Stomach smooth muscle (tissue), 2 donors: Measurements from ENCODE around the gene FOXL2NB.
A peak's percentile ranks its signal among the peaks of the same experiment; 100 is the strongest.

Source experiments
- H3K27ac ChIP-seq: one replicate; pipeline ENCODE4 v1.7.0; 2013; ENCODE audit warnings: mild to moderate bottlenecking, low read length, inconsistent platforms
- H3K27me3 ChIP-seq, 2 donors: one replicate each; pipeline ENCODE4 v1.7.0; 2013; ENCODE audit warnings: low read length in 2 of 2; ENCODE audit not compliant: insufficient read depth in 2 of 2, control insufficient read depth in 1 of 2
- H3K36me3 ChIP-seq, 2 donors: one replicate each; pipeline ENCODE4 v1.7.0; 2013; ENCODE audit warnings: low read length in 2 of 2; ENCODE audit not compliant: control insufficient read depth in 2 of 2, insufficient read depth in 2 of 2
- H3K4me1 ChIP-seq: one replicate; pipeline ENCODE4 v1.7.0; 2013; ENCODE audit warnings: low read length; ENCODE audit not compliant: control insufficient read depth, insufficient read depth
- H3K4me3 ChIP-seq, 2 donors: one replicate each; pipeline ENCODE4 v1.7.0; 2013; ENCODE audit warnings: low read length in 2 of 2
- H3K9ac ChIP-seq, 2 donors: one replicate each; pipeline ENCODE4 v1.7.0; 2013; ENCODE audit warnings: low read length in 2 of 2, mild to moderate bottlenecking in 1 of 2
- H3K9me3 ChIP-seq, 2 donors: one replicate each; pipeline ENCODE4 v1.7.0; 2013; ENCODE audit warnings: low read length in 2 of 2; ENCODE audit not compliant: control insufficient read depth in 2 of 2
- donor health status: healthy.
- donor health status: Pancreatic carcinoma.

Gene FOXL2NB

DNA sequence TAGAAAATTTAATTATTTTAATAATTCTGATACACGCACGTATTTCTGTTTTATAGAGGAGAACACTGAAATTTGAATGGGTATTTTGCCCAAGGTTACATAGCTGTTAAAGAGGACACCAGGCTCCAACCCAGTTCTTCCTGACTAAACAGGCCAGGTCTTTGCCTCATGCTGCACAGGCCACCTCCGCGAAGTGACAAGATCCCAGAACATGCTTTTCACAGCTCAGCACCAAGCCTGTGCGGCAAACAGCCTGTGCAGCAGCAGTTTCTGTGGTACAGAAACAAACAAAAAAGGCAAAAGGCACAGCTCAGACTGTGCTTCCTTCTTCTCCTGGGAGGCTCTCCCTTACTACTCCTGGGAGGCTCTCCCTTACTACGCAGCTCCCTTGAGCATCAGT, 6.6 kb upstream of the FOXL2NB start:
- Histone ChIP-seq H3K4me3 (no peak overlapping the region), H3K9me3 (no peaks in the 10 kb centered on the region), H3K36me3 (no peaks in the 10 kb centered on the region), H3K9ac (no peak overlapping the region), H3K4me1 (peaks cover 45% of the 10 kb centered on the region), H3K27ac (no peak overlapping the region), H3K27me3 (peaks cover 94% of the 10 kb centered on the region in 2 donors)

DNA sequence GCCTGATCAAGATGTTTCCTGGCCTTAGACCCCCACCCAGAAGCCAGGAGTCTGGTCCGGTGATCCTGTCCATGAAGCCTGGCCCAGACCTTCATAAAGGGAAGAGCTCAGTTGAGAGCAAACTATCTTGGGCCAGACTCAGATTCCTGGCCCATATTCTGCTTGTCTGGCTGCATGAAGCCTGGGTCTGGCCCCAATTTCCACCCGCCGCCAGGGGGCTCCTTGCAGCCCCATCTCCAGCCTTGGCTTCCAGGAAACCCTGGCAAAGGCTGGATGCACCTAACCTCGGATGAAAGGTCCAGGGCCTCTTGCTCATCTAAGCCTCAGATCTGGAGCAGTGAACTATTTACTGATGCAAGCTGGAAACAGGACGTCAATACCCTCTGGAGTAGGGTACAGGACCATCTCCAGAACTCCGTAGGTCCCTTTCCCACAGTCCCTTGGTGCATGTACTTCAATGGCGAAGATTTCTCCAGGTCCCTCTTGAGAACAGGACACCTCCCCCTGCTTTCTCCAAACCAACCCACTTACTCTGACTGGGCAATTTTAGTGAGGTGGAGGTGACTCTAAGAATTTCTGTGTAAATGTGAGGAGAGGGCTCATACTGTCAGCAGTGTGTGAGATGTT, 5.6 kb upstream of the FOXL2NB start:
- Histone ChIP-seq H3K27me3 (peaks cover 89 to 97% of the 10 kb centered on the region in 2 donors), H3K4me3 (no peak overlapping the region), H3K9me3 (no peaks in the 10 kb centered on the region), H3K27ac (no peak overlapping the region), H3K4me1 (peaks cover 48% of the 10 kb centered on the region), H3K9ac (no peak overlapping the region), H3K36me3 (no peaks in the 10 kb centered on the region)

DNA sequence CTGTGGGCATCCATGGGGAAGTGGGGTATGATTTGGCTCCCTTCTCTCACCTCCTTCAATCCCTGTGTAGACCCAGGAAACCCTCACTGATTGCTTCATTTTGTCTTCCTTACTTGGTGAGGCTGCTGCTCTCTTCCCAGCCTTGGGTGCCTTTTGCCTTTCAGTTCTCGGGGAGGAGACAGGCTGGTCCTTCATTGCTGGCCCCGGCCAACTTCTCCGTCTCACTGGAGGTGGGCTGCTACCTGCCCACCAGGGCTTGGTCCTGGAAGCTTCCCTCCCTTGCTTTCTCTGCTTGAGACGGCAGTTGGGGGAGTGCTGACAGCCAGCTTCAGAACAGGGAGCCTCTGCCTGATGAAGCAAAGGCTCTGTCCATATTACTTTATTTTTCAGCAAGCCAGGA, 4.7 kb upstream of the FOXL2NB start:
- no peaks in the 10 kb centered on the region for H3K36me3 ChIP-seq
- peaks cover 47% of the 10 kb centered on the region for H3K4me1 ChIP-seq
- no peak overlapping the region for H3K4me3 ChIP-seq
- no peak overlapping the region for H3K27ac ChIP-seq
- peaks cover 84 to 97% of the 10 kb centered on the region in 2 donors for H3K27me3 ChIP-seq
- no peaks in the 10 kb centered on the region for H3K9me3 ChIP-seq
- H3K9ac ChIP-seq: no peak overlapping the region

DNA sequence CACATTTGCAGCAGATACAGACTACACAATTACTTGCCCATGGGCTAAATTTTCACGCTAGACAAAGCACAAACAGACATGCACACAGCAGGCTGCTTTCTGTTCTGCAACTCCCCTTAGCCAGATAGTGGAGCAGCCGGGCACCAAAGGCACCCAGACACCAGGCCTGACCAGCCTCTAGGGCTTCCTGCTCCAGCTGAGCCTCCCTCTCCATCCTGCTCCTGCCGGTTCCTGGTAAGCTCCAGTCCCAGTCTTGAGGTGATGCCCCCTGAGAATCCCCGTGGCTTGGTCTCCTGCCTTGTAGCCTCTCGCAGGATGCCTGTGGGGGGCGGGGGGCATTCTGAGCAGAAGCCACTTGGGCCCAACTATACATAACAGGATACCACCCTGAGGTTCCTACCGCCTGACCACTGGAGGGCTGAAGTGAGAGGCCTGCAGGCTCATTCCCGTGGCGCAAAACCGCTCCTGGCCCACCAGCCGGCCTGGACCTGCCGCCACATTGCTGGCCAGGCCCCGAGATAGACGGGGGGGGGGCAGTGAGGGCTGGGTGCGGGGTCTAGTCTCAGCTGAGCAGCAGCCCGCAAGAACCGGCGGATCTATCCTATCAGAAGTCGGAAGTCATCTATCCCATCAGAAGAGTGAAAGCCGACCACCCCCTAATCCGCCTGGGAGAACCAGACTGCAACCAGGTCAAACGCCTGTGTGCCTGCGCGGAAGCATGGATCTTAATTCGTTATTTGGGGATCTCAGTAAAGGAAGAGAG, 4.0 kb upstream of the FOXL2NB start:
- Histone ChIP-seq H3K27ac (no peak overlapping the region), H3K36me3 (no peaks in the 10 kb centered on the region), H3K27me3 (peaks cover 83 to 97% of the 10 kb centered on the region in 2 donors), H3K9me3 (no peaks in the 10 kb centered on the region), H3K4me3 (no peak overlapping the region), H3K9ac (no peak overlapping the region), H3K4me1 (peaks cover 42% of the 10 kb centered on the region)

DNA sequence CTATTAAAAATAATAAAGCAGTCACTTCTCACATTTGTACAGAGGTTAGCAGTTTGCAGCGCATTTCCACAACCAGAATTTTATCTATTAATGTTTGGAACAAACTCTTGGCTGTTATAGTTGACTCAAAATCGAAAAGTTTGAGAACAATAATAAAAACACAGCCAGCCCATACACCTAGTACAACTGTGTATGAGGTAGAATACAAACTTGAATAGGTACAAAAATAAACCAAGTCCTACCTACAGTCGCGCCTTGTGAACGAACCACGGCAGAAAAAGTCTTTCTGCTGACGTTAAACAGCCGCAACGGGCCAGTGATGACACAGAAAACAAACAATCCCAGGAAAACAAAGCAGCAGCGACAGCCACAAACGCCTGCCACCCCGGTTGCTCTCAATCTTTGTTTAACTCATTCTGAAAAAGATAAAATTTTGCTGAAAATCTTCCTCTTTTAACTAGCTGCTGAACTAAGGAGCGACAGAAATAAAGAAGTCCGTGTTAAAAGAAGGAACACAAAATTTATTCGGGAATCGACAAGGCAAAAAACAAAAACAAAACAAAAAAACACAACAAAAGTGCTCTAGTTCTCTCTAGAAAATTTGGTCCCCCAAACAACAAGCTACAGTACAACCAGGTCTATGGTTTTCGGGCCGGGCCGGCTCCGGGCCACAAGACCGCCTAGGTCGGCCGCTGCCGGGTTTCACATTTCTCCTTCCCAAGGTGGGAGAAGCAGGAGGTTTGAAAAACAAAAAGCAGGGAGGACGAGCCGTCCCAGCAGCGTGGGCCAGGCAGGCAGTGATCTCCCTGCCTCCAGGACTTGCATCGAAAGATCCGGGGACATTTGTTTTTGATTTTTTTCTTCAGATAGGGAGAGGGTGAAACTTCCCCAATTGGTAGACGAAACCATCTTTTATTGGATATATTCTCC, 3.0 kb upstream of the FOXL2NB start:
- no peak overlapping the region for H3K9ac ChIP-seq
- H3K4me3 ChIP-seq: no peak overlapping the region
- no peaks in the 10 kb centered on the region for H3K9me3 ChIP-seq
- no peak overlapping the region for H3K27ac ChIP-seq
- H3K4me1 ChIP-seq: peaks cover 32% of the 10 kb centered on the region
- no peaks in the 10 kb centered on the region for H3K36me3 ChIP-seq
- H3K27me3 ChIP-seq: peaks cover 83 to 97% of the 10 kb centered on the region in 2 donors

DNA sequence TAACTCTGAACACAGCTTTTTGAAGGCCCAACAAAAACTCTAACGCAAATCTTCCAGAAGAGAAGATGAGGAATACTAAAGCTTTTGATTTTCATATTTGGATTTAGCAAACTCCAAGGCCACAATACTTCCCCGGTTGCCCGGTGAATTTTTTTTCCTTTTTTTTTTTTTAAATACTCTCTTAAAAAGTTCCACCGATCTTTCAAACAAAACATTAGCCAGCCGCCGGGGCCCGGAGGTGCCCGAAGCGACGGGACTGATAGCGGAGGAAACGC, 2.4 kb upstream of the FOXL2NB start:
- Histone ChIP-seq H3K27ac (no peak overlapping the region), H3K4me3 (peak overlapping the region in 1 of 2 donors; percentile 44), H3K9me3 (no peaks in the 10 kb centered on the region), H3K27me3 (peaks cover 83 to 97% of the 10 kb centered on the region in 2 donors), H3K9ac (no peak overlapping the region), H3K4me1 (peaks cover 32% of the 10 kb centered on the region), H3K36me3 (no peaks in the 10 kb centered on the region)

DNA sequence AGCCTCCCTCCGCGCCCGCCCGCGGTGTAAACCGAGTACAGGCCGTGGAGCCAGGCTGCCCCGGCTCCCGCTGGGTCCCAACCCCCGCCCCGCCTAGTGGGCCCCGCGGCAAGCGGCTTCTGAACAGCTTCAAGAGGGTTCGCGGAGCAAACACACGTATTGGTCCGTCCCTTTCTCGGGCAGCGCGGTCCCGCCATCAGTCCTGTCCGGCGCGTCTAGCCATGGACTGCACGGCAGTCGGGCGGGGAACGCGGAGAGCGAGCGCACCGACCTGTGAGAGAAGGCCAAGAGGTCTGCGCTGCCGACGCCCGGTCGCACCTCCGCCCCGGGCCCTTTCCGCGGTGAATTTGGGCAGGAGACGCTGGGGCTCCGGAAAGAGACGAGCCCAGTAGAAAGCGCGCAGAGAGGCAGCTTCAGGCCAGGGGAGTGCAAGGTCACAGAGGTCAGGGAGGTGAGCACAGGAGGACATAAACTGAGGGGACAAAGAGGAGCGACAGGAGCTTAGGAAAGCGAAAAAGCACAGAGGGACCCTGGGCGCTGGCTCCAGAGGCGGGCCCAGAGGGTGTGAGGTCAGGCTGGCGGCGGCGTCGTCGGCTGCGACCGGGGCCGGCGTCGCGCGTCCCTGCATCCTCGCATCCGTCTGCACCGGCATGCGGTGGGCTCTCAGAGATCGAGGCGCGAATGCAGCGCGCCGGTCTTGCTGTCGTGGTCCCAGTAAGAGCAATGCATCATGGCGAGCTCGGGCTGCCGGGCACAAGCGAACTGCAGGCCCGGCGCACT, 1.9 kb upstream of the FOXL2NB start:
- Histone ChIP-seq H3K27me3 (peaks cover 82 to 97% of the 10 kb centered on the region in 2 donors), H3K4me1 (peaks cover 32% of the 10 kb centered on the region), H3K9ac (no peak overlapping the region), H3K4me3 (peak overlapping the region; percentile 22 to 44), H3K36me3 (no peaks in the 10 kb centered on the region), H3K27ac (no peak overlapping the region), H3K9me3 (no peaks in the 10 kb centered on the region)

DNA sequence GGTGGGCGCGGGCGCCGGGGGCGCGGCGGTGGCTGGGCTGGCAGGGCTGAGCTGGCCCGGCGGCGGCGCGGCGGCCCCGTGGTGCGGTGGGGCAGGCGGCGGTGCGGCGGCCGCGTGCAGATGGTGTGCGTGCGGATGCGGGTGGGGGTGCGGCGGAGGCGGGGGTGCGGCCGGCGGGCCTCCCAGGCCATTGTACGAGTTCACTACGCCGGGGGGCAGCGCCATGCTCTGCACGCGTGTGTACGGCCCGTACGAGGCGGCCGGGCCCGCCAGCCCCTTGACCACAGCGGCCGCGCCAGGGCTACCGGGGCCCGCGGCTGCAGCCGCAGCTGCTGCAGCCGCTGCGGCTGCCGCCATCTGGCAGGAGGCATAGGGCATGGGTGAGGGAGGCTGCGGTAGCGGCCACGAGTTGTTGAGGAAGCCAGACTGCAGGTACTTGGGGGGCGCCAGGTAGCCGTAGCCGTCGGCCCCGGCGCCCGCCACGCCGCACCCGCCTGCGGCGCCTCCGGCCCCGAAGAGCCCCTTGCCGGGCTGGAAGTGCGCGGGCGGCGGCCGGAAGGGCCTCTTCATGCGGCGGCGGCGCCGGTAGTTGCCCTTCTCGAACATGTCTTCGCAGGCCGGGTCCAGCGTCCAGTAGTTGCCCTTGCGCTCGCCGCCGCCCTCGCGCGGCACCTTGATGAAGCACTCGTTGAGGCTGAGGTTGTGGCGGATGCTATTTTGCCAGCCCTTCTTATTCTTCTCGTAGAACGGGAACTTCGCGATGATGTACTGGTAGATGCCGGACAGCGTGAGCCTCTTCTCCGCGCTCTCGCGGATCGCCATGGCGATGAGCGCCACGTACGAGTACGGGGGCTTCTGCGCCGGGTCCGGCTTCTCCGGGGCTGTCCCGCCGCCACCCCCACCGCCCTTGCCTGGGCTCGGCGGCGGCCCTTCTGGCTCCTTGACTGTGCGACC, 1.0 kb upstream of the FOXL2NB start:
- Histone ChIP-seq H3K9me3 (no peaks in the 10 kb centered on the region), H3K27me3 (peaks cover 83 to 98% of the 10 kb centered on the region in 2 donors), H3K4me3 (peak overlapping the region; percentile 54 to 66), H3K36me3 (no peaks in the 10 kb centered on the region), H3K9ac (no peak overlapping the region), H3K4me1 (peaks cover 37% of the 10 kb centered on the region), H3K27ac (no peak overlapping the region)

DNA sequence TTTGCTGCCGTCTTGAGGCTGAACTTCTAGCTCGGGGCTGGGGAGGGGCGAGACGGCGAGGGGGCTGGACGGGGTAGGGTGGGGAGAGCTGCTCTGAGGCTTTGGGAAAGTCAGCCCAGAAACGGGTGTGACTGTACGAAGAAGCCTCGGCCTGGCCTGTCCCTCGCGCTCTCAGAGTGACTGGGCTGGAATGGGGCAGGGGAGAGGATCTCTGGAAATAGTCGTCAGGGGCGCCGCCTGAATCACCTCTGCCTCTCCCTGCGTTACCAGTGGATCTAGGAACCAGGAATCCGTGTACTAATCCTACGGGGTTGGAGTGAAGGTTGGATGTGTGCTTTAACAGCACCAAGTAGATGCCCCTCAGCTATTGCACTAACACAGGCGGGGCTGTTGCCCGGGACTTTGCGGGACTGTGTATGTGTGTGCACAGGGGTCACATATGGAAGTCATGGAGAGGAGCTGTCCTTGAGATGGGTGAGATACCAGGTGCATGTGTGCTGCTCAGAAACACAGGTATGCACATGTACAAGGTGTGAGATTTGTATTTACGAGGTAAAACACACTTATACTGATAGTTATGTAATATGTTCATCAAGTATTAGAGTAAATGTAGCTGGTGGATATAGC, 591 bp downstream of the FOXL2NB start:
- Histone ChIP-seq H3K36me3 (no peaks in the 10 kb centered on the region), H3K9me3 (no peaks in the 10 kb centered on the region), H3K9ac (no peak overlapping the region), H3K4me1 (peaks cover 37% of the 10 kb centered on the region), H3K27ac (no peak overlapping the region), H3K27me3 (peaks cover 78 to 97% of the 10 kb centered on the region in 2 donors), H3K4me3 (peak overlapping the region in 1 of 2 donors; percentile 66)
